ENCODE results near the gene CDH23. TPM values are rescaled to one million over a fixed set of nuclear protein-coding genes. Genes with fewer than 3 reads are reported as not detected.

CDH23 gene
- total and polyA plus RNA-seq, 10 of the 15 experiments (the other 5 are each of a cell fraction or from before 2014, with no cell fraction given) = 0.09 to 0.40 (median 0.15) TPM; not detected in 1

GRCh38 chr10:71766717-71767419 lies 370.1 kb downstream of the CDH23 start (continued):
- no peak for TF ChIP-seq CUX1 (IDR thresholded peaks at IDR 0.05; ENCODE audit: insufficient replicate concordance, low read depth, low read length)
- TF ChIP-seq, protein P1, sequence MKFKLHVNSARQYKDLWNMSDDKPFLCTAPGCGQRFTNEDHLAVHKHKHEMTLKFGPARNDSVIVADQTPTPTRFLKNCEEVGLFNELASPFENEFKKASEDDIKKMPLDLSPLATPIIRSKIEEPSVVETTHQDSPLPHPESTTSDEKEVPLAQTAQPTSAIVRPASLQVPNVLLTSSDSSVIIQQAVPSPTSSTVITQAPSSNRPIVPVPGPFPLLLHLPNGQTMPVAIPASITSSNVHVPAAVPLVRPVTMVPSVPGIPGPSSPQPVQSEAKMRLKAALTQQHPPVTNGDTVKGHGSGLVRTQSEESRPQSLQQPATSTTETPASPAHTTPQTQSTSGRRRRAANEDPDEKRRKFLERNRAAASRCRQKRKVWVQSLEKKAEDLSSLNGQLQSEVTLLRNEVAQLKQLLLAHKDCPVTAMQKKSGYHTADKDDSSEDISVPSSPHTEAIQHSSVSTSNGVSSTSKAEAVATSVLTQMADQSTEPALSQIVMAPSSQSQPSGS (IDR thresholded peaks at IDR 0.05; ENCODE audit: low read length) = no peak
- no peak for TF ChIP-seq PAX5 (IDR thresholded peaks at IDR 0.05; ENCODE audit: borderline replicate concordance, low read depth, low read length)
- TF ChIP-seq, protein P2, sequence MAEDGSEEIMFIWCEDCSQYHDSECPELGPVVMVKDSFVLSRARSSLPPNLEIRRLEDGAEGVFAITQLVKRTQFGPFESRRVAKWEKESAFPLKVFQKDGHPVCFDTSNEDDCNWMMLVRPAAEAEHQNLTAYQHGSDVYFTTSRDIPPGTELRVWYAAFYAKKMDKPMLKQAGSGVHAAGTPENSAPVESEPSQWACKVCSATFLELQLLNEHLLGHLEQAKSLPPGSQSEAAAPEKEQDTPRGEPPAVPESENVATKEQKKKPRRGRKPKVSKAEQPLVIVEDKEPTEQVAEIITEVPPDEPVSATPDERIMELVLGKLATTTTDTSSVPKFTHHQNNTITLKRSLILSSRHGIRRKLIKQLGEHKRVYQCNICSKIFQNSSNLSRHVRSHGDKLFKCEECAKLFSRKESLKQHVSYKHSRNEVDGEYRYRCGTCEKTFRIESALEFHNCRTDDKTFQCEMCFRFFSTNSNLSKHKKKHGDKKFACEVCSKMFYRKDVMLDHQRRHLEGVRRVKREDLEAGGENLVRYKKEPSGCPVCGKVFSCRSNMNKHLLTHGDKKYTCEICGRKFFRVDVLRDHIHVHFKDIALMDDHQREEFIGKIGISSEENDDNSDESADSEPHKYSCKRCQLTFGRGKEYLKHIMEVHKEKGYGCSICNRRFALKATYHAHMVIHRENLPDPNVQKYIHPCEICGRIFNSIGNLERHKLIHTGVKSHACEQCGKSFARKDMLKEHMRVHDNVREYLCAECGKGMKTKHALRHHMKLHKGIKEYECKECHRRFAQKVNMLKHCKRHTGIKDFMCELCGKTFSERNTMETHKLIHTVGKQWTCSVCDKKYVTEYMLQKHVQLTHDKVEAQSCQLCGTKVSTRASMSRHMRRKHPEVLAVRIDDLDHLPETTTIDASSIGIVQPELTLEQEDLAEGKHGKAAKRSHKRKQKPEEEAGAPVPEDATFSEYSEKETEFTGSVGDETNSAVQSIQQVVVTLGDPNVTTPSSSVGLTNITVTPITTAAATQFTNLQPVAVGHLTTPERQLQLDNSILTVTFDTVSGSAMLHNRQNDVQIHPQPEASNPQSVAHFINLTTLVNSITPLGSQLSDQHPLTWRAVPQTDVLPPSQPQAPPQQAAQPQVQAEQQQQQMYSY (CRISPR knock-in tag; IDR thresholded peaks at IDR 0.05) = no peak

Data from GM12878 (cell line).